Measurements from ENCODE around the gene ERRFI1.

The ERRFI1 gene

DNA sequence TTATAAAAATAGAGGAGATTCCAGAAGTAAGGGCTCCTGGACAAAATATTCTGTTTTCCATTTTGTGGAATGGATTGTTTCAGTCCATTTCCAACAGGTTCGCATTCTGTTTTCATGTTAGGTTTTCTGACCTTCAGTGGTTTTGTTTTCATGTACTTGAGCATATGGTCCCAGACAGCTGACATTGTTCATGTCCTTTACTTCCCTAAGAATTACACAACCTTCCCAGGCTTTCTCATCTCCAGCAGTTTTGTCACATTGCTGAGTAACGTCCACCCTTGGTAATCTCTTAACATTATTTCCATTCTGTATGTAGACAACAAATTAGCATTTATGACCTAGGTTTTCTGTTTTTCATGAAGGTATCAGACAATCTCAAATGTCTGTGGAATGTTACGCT, 21.0 kb upstream of the ERRFI1 start:
- no peak for DNase-seq
- in situ Hi-C loops (cut with MboI; ENCODE audit: low pct_unique_long_range_greater_than_20kb, low sequenced_read_pairs): no loop called here

DNA sequence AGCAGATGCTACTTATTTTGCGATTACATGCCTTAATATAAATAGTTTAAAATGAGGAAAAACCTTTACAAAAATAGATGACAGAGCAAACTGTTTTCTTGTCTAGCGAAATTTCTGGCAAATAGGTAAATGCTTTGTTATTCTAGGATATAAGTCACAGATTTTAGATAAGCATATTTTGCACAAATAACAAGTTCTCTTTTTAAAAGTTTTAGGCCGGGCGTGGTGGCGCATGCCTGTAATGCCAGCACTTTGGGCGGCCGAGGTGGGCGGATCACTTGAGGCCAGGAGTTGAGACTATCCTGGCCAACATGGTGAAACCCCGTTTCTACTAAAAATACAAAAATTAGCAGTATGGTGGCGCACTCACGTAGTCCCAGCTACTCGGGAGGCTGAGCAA, 20.3 kb upstream of the ERRFI1 start:
- no peak for DNase-seq
- in situ Hi-C loops (cut with MboI; ENCODE audit: low pct_unique_long_range_greater_than_20kb, low sequenced_read_pairs): no loop called here

DNA sequence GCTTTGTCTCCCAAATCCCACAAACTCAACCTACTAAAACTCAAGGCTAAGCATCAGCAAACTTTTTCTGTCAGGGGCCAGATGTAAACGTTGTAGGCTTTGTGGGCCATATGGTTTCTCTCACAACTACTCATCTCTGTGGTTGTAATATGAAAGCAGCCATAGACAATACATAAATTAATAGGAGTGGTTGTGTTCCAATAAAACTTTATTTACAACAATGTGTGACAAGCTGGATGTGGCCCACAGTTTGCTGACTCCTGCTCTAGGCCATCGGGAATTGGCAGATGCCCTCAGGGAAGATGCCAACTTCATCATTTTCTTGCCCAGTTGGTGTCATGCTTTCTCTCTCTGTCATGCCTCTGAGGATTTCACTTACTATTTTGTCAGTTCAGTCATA, 17.5 kb upstream of the ERRFI1 start:
- no peak for DNase-seq

DNA sequence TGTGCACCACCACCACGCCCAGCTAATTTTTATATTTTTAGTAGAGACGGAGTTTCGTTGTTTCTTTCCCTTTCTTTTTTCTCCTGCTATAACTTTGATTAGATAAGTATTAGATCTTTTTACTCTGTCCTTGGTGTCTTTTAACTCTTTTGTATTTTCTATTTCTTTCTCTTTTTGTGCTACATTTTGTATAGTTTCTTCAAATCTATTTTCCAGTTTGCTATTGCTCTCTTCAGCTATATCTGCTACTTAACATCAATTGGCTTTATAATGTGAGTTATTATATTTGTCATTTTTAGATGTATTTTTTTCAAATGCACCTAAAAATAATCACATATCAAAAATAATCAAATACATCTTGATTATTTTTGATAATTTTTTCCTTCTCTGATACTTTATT, 16.0 kb upstream of the ERRFI1 start:
- in situ Hi-C loops (cut with MboI; ENCODE audit: low pct_unique_long_range_greater_than_20kb, low sequenced_read_pairs): no loop called here
- no peak for DNase-seq

More for the DNA sequence above, 17.5 kb upstream of the ERRFI1 start:
- in situ Hi-C loops (cut with MboI; ENCODE audit: low pct_unique_long_range_greater_than_20kb, low sequenced_read_pairs): no loop called here

DNA sequence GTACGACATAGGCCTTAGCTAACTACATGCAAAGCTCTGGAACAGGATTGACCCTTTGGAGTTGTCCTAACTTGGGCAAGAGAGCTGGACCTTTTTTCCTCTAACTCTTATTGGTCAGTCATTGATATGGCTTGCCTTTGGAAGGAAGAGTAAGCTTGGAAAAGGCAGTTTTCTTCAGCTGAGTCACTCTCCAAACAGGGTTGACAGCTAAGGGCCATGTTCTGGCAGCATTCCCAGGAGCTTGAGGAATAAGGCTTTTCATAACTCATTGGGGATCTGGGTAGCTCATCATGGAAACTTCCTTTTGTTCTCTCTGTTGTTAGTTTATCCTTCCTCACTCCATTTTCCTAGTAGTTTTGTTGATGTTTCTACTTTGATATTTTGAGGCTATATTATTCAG, 14.5 kb upstream of the ERRFI1 start:
- in situ Hi-C loops (cut with MboI; ENCODE audit: low pct_unique_long_range_greater_than_20kb, low sequenced_read_pairs): no loop called here

DNA sequence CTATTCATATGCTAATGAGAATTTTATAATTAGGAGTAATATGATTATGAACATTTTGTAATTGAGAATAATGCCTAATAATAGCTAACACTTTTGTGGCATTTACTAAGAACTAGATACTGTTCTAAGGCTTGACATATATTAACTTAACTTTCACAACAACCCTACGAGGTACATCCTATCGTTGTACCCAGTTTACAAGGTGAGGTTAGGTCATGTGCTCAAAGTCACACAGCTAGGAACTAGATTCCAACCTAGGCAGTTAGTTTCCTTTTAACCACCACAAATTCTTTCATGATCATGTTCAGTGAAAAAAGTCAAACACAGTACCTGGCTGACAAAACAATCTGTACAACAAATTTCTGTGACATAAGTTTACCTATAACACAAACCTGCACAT, 13.0 kb upstream of the ERRFI1 start:
- in situ Hi-C loops (cut with MboI; ENCODE audit: low pct_unique_long_range_greater_than_20kb, low sequenced_read_pairs): no loop called here

More for the DNA sequence above, 14.5 kb upstream of the ERRFI1 start:
- DNase-seq: no peak

DNA sequence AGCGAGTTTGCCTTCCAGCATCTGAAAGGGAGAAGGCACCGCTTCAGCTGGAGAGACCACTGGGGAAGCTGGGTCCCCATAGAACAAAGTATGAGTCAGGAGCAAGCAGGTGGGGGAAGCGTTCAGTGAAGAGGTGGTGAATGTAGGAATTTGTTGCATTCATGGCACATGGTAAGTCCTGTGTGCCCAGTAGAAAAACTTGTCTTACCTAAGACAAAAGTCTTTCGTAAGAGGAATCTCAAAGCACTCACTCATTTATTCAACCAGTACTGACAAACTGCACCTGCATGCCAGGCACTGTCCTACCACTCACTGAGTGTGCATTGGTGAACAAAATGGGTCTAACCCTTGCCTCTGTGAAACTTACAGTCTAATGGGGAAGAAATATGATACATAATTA, 9.2 kb upstream of the ERRFI1 start:
- no peak for DNase-seq
- in situ Hi-C loops (cut with MboI; ENCODE audit: low pct_unique_long_range_greater_than_20kb, low sequenced_read_pairs): no loop called here

More for the DNA sequence above, 13.0 kb upstream of the ERRFI1 start:
- DNase-seq: no peak

DNA sequence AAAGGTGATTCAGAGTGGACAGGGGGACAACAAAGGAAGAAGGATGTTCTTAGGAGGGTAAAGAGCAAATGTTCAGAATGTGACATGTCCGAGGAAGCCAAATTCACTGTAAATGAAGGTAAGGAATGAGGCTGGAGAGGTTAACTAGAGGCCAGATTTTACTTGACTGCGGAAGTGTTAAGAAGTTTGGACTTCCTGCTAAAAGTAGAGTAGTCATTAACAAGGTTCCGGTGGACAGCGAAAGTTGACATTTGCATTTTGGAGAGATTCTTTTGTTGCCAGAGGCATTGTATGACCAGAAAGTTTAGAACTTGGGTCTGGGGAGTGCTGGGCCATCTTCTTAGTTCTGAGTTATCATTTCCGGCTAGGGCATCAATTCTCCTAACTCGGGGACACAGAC, 7.2 kb upstream of the ERRFI1 start:
- in situ Hi-C loops (cut with MboI; ENCODE audit: low pct_unique_long_range_greater_than_20kb, low sequenced_read_pairs): no loop called here
- no peak for DNase-seq

DNA sequence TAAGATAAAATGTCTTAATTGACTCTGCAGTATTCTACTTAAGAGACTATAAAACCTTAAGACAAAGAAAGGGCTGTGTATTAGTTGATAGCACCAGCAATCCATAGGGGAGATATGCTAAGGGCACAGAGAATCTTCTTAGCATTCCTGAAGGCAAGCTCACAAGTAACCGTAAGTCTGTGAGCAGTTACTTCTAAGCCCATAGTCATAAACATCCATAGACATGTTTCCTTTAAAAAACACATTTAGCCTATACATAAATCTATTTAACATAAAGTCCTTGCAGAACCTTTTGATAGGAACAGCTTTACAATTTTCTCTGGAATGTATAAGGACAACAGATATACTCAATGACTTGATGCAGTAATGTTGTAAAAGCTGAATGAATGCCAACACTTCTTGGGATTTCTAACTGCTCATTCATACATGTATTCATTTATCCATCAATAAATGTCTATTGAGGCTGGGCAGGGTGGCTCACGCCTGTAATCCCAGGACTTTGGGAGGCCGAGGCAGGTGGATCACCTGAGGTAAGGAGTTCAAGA, 6.3 kb upstream of the ERRFI1 start:
- in situ Hi-C loops (cut with MboI; ENCODE audit: low pct_unique_long_range_greater_than_20kb, low sequenced_read_pairs): no loop called here
- DNase-seq: no peak

DNA sequence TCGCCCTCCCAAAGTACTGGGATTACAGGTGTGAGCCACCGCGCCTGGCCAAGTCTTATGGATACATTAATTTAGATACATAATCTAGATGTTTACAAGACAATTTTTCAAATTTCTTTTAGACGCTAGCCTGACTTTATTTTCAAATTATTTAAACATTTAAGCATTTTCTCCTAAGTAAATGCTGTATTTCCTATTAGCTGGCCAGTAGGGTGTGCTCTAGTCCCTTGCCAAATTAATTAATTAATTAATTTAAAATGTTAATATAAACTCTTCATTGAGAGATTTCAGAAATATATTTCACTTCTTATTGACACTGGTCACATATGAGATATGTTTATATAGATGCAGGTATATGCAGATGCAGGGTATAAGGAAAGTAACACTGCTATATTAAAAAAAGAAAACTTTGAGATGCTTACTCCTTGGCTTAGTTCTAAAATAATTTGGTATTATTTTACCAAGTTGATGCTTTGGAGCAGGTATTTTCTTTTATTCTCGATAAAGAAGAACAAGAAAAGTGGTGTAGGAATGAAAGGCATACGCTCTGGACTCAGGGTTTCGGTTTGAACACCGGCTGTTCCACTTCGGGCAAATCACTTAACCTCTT, 5.2 kb upstream of the ERRFI1 start:
- in situ Hi-C loops (cut with MboI; ENCODE audit: low pct_unique_long_range_greater_than_20kb, low sequenced_read_pairs): no loop called here
- no peak for DNase-seq

DNA sequence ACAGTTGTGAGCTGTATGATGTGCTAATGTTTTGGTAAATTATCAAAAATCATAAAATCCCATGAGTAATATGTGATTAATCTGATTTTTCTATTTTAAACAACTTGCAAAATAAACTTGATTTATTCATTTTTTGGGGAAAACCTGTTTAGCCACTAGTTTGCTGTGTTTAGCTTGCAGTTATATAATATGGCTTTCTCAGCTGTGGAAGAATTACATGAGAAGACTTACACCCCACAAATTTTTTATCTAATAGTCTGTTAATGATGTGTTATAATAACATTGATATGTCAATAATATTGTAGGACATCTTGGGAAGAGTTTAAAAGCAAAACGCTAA, 2.4 kb upstream of the ERRFI1 start:
- DNase-seq: no peak
- in situ Hi-C loops (cut with MboI; ENCODE audit: low pct_unique_long_range_greater_than_20kb, low sequenced_read_pairs): no loop called here

DNA sequence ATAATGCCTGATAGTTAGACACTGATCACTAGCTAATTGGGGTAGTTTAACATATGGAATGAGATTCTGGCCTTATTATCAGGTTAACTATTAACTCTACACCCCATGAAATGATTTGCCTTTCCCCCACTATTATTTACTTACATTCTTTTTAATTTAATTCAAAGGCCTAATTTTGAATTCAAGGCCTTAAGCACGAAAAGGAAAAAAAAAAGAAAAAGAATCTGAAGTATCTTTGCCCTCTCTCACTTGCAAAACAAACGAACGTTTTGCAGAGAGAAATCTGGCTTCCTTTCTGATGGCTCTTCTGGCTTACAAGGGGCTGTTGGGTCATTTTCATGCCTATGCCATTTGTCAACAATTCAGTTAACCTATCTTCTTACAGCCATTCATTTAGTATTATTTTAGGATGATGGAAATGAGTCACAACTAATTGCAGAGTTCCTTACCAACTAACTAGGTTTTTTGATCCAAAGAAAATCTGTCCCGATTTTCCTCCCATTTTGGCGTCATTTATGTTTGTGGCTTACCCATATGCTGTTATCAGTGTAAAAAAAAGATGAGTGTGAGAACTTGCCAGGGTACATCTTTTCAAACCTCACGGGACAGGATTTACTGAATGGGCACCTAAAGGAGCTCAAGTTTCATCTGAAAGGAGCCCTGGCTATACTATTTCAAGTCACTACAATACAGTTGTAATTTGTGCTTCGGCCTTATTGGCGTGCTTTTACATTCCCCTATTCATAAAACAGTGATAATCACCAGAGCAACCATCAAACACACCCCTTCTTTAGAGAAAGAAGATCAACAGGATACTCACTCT, 1.9 kb upstream of the ERRFI1 start:
- no peak for DNase-seq
- in situ Hi-C loops (cut with MboI; ENCODE audit: low pct_unique_long_range_greater_than_20kb, low sequenced_read_pairs): no loop called here

DNA sequence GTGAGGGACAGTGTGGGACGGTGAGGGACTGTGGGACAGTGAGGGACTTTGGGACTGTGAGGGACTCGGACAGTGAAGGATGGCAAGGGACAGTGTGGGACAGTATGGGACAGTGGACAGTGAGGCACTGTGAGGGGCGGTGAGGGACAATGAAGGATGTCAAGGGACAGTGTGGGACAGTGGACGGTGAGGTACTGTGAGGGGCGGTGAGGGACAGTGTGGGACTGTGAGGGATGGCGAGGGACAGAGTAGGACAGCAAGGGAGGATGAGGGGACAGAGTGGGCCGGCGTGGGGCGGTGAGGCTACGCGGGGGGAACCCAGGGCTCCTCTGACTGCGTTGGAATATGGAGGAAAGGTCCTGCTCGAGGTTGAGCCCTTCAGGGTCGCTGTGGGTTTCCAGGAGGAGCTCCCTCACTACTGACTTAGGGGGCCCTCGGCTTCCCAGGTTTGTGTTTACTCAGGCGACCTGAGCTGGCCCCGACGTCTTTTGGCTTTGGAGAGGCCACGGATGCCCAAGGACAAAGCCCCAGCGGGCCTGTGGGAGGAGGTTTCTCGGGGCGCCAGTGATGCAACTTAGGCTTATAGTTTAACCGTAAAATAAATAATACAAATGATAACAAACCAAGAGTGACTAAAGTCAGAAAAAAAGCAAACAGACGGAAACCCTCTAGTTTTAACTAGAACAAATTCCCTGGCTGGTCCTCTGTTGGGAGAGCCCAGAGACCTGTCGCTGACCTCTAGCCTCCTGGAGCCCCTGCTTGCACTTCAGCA, 1.1 kb upstream of the ERRFI1 start:
- in situ Hi-C loops (cut with MboI; ENCODE audit: low pct_unique_long_range_greater_than_20kb, low sequenced_read_pairs): no loop called here
- DNase-seq: no peak

DNA sequence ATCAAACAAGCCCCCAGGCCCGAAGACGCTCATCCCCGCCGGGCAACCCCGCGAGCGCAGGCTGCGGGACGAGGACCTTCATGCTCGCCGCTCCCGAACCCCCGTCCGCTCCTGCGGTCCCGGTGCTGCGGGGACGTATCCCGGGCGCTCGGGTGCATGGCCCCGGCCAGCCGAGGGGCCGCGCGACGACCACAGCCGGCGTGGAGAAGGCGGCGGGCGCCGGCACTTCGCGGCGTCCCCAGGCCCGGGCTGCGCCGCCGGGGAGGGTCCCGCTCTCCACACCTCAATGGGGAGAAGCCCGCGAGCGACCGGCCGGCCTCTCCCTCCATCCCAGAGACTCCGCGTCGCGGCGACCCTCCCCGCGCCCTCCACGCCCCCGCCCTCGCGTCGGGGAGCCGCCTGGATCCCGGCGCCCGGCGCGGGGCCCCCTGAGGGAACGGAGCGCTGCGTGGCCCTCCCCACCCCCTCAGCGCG, 401 bp downstream of the ERRFI1 start:
- no peak for DNase-seq
- in situ Hi-C loops (cut with MboI; ENCODE audit: low pct_unique_long_range_greater_than_20kb, low sequenced_read_pairs): no loop called here

DNA sequence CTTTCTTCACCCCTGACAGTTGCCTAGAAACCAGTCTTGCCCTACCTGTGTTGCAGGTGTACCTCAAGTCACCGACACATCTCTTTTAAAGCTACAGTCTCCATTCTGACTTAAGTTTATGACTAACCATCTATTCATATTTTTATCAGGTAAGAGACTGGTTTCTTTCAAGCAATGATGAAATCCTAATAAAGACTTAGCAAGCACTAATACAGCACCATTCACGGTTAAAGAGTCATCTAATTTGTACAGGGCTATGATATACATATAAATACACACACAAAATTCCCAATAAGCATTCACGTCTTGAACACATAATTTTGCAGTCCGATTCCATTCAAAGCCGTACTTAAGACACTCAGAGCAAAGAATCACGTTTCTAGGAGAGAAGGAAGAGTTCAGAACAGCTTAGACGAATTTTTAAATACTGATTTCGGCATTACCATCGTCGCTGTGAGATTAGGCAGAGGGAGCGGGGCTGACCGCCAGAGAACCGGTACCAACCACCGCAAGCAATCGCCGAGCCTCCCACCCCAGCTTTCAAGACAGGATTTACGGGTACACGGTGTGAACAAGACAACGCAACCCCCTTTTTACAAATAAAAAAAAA, 943 bp downstream of the ERRFI1 start:
- DNase-seq: peak; percentile 23
- in situ Hi-C loops (cut with MboI; ENCODE audit: low pct_unique_long_range_greater_than_20kb, low sequenced_read_pairs): no loop called here

DNA sequence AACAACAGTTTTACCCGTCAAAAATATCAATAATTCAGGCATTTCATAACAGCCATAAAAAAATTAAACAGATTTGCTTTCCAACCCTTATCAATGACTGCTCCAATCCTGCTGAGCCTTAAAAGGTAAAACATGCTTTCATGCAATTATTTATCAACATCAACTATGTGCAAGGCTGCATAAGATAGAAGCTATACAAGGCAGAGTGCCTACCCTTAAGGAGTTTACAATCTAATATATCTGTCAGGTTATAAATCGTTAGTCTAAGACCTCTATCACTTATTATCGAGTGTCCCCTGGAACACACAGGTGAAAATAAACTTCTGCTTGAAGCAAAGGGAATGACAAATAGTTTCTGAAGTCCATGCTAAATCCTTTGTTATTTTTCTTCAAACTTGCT, 1.8 kb downstream of the ERRFI1 start:
- no peak for DNase-seq
- in situ Hi-C loops (cut with MboI; ENCODE audit: low pct_unique_long_range_greater_than_20kb, low sequenced_read_pairs): loop anchor here (25.0 kb wide), 1 partner anchor 288 kb away; the partner anchor contains the start of gene SLC45A1

DNA sequence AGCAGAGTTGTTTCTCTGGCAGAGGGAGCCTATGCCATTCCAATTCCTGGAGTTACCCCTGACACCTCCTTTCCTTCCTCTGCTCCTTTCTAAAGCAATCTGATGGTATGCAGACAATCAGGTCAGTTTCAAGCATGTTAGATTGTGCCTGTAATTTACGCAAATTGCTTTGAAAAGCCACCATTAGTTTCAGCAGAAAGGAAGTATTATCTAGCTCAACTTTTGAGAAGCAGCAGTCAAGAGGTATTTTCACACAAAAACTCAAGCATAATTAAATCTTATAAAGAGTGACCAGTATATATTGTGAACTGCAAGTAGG, 2.2 kb downstream of the ERRFI1 start:
- DNase-seq: no peak
- in situ Hi-C loops (cut with MboI; ENCODE audit: low pct_unique_long_range_greater_than_20kb, low sequenced_read_pairs): loop anchor here (25.0 kb wide), 1 partner anchor 288 kb away; the partner anchor contains the start of gene SLC45A1

DNA sequence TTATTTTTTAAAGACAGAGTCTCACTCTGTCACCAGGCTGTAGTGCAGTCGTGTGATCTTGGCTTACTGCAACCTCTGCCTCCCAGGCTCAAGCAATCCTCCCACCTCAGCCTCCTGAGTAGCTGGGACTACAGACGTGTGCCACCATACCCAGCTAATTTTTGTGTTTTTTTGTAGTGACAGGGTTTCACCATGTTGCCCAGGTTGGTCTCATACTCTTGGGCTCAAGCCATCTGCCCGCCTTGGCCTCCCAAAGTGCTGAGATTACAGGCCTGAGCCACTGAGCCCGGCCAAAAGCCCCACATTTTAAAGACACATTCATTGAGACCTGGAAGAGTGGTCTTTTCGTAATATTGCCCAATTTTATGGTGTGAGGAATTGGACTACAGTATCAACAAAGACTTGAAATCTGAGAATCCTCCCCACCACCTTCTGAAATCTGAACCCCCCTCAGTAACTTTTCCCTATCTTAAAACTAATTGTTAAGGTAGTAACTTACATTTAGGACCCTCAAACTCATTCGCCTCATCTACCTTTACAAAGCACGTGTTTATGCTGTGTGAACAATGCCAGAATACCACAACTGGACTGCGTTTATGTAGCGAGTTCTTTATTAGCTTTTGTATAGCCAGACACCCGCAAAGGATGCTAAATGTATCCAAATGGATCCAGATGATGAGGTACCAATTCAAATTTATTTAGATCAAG, 2.7 kb downstream of the ERRFI1 start:
- DNase-seq: no peak
- in situ Hi-C loops (cut with MboI; ENCODE audit: low pct_unique_long_range_greater_than_20kb, low sequenced_read_pairs): loop anchor here (25.0 kb wide), 1 partner anchor 289 kb away; the partner anchor contains the start of gene SLC45A1

Measured in KBM-7 (cell line).